ENCODE measurements around the gene TBC1D14. TPM values are rescaled to one million over a fixed set of nuclear protein-coding genes. Genes with fewer than 3 reads are reported as not detected.

TBC1D14 gene
- polyA plus RNA-seq, 1 of the 3 experiments (the other 2 are of a cell fraction) = 39.5 TPM

- Histone ChIP-seq H3K36me3 (replicated peaks in 1 of 2; ENCODE audit: control insufficient read depth in 1 of 2, insufficient read depth in 2 of 2, low read length in 1 of 2) (peaks cover 39 to 52% of the 10 kb centered on the region in 2 experiments), H3K79me2 (ENCODE audit: insufficient read depth) (no peaks in the 10 kb centered on the region), H3K27ac (ENCODE audit: low read depth in 2 of 2, low read length in 1 of 2) (no peak overlapping the region), H4K20me1 (ENCODE audit: insufficient read depth) (no peaks in the 10 kb centered on the region), H3K4me1 (ENCODE audit: control insufficient read depth in 1 of 2, insufficient read depth in 2 of 2, low read depth in 1 of 2, low read length in 1 of 2) (peaks cover 0 to 5% of the 10 kb centered on the region in 2 experiments; a peak in 1 of 4 replicates), H3K9ac (no peak overlapping the region), H3K9me3 (no peaks in the 10 kb centered on the region), H2AFZ (ENCODE audit: low read depth) (no peak overlapping the region), H3K27me3 (ENCODE audit: insufficient read depth) (no peaks in the 10 kb centered on the region), H3F3A (replicated peaks; ENCODE audit: insufficient read depth) (no peaks in the 10 kb centered on the region), H3K4me3 (ENCODE audit: low read depth in 2 of 2, low read length in 1 of 2) (no peak overlapping the region), H3K4me2 (no peak overlapping the region), H3K9me2 (no peaks in the 10 kb centered on the region)
- WGBS (ENCODE audit: low lambda C conversion rate) = 92% methylated on average over 12 of the region's 12 CpGs
- CTCF ChIA-PET = interaction anchor here (0.6 kb wide), 1 partner anchor 42 kb away, joined by 3 read pairs; no protein-coding TSS in a partner anchor
- POLR2A ChIA-PET = no interaction called here
- DNase-seq = no peak
- TF ChIP-seq TCF12 (IDR thresholded peaks at IDR 0.05) (no peak), ZBTB33 (IDR thresholded peaks at IDR 0.05; ENCODE audit: borderline replicate concordance, low read depth) (no peak)
Measured at GRCh38 chr4:7015383-7016035, 105.9 kb downstream of the TBC1D14 start.

DNA sequence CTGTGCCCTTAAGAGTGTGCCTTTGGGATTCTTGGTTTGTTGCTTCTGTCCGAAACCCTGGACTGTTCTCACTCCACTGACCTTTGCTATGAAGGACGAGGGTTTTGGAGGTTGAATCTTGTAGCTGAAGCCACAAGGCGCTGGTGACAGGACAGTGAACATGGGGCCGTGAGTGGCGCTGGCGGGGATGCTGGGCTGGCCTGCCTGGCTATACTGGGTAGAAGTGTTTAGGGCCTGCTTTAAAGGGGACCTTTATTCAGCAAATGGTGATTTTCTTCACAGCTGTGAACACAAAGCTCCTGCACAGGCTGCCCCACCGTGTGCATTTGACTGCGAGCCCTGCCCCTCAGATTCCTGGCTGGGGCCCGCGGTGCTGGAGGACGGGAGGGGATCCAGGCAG lies 106.5 kb downstream of the TBC1D14 start:
- no peak overlapping the region for H3K4me3 ChIP-seq (ENCODE audit: low read depth in 2 of 2, low read length in 1 of 2)
- 80% methylated on average over 11 of the region's 11 CpGs for WGBS (ENCODE audit: low lambda C conversion rate)

More for the DNA sequence above, 106.5 kb downstream of the TBC1D14 start:
- H3K36me3 ChIP-seq (replicated peaks in 1 of 2; ENCODE audit: control insufficient read depth in 1 of 2, insufficient read depth in 2 of 2, low read length in 1 of 2) = peaks cover 33 to 51% of the 10 kb centered on the region in 2 experiments
- H2AFZ ChIP-seq (ENCODE audit: low read depth) = no peak overlapping the region
- ChIA-PET CTCF (no interaction called here), POLR2A (no interaction called here)
- H3F3A ChIP-seq (replicated peaks; ENCODE audit: insufficient read depth) = no peaks in the 10 kb centered on the region
- no peaks in the 10 kb centered on the region for H3K27me3 ChIP-seq (ENCODE audit: insufficient read depth)
- TF ChIP-seq TEAD4 (IDR thresholded peaks at IDR 0.05; ENCODE audit: borderline replicate concordance, insufficient read depth) (no peak), GABPA (IDR thresholded peaks at IDR 0.05; ENCODE audit: low read depth) (no peak), EZH2phosphoT487 (IDR thresholded peaks at IDR 0.05; ENCODE audit: borderline replicate concordance, low read depth) (no peak), TAF1 (IDR thresholded peaks at IDR 0.05; ENCODE audit: borderline replicate concordance, low read depth, low read length) (no peak), POLR2AphosphoS5 (IDR thresholded peaks at IDR 0.05; ENCODE audit: low read depth, low read length) (no peak), FOSL2 (IDR thresholded peaks at IDR 0.05; ENCODE audit: borderline replicate concordance, low read depth) (no peak), USF2 (IDR thresholded peaks at IDR 0.05; ENCODE audit: borderline replicate concordance, low read depth, low read length) (no peak), NFIC (IDR thresholded peaks at IDR 0.05; ENCODE audit: borderline replicate concordance) (no peak), RXRA (IDR thresholded peaks at IDR 0.05; ENCODE audit: borderline replicate concordance, low read depth) (no peak), RAD21 (IDR thresholded peaks at IDR 0.05; ENCODE audit: low read length) (no peak), RCOR1 (IDR thresholded peaks at IDR 0.05; ENCODE audit: low read length) (no peak), NRF1 (IDR thresholded peaks at IDR 0.05; ENCODE audit: low read depth, low read length) (no peak), SIN3A (IDR thresholded peaks at IDR 0.05; ENCODE audit: borderline replicate concordance, low read depth, low read length) (no peak), FOXJ3 (CRISPR knock-in tag; IDR thresholded peaks at IDR 0.05) (no peak), YY1 (IDR thresholded peaks at IDR 0.05; ENCODE audit: low read depth) (no peak), RFX5 (IDR thresholded peaks at IDR 0.05; ENCODE audit: low read length) (no peak)
- TF ChIP-seq, protein P1, sequence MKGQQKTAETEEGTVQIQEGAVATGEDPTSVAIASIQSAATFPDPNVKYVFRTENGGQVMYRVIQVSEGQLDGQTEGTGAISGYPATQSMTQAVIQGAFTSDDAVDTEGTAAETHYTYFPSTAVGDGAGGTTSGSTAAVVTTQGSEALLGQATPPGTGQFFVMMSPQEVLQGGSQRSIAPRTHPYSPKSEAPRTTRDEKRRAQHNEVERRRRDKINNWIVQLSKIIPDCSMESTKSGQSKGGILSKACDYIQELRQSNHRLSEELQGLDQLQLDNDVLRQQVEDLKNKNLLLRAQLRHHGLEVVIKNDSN (IDR thresholded peaks at IDR 0.05; ENCODE audit: borderline replicate concordance, low read depth) = no peak
- H3K9me3 ChIP-seq = no peaks in the 10 kb centered on the region
- H3K4me2 ChIP-seq = no peak overlapping the region
- no peak overlapping the region for H3K27ac ChIP-seq (ENCODE audit: low read depth in 2 of 2, low read length in 1 of 2)
- H3K9ac ChIP-seq = no peak overlapping the region
- peaks cover 0 to 5% of the 10 kb centered on the region in 2 experiments; a peak in 1 of 4 replicates for H3K4me1 ChIP-seq (ENCODE audit: control insufficient read depth in 1 of 2, insufficient read depth in 2 of 2, low read depth in 1 of 2, low read length in 1 of 2)
- no peaks in the 10 kb centered on the region for H3K79me2 ChIP-seq (ENCODE audit: insufficient read depth)
- no peaks in the 10 kb centered on the region for H3K9me2 ChIP-seq
- DNase-seq = no peak
- no peaks in the 10 kb centered on the region for H4K20me1 ChIP-seq (ENCODE audit: insufficient read depth)
